HEK293T (cell line): ENCODE measurements around the gene RGPD5.
"Not testable (repeated sequence)": the region's sequence is repeated elsewhere in the genome, so short reads cannot be mapped to it uniquely, and the experiment has no call there.

Experiments used
- CTCF ChIA-PET: fragments of 350-600 bp; formaldehyde crosslinking; extraction: SDS; loops from one replicate; lab custom pipeline; 2021; ENCODE audit warnings: antibody characterized with exemption, inconsistent platforms; lab: Yijun Ruan, JAX
- POLR2A ChIA-PET: fragments of 350-600 bp; formaldehyde crosslinking; extraction: SDS; loops from one replicate; lab custom pipeline; 2020; ENCODE audit warnings: antibody characterized with exemption, inconsistent platforms; lab: Yijun Ruan, JAX
- DNase-seq: peaks from one replicate; pipeline ENCODE4 v3.0.0; 2012; ENCODE audit warnings: mixed read lengths; ENCODE audit errors: extremely low spot score

The RGPD5 gene

DNA sequence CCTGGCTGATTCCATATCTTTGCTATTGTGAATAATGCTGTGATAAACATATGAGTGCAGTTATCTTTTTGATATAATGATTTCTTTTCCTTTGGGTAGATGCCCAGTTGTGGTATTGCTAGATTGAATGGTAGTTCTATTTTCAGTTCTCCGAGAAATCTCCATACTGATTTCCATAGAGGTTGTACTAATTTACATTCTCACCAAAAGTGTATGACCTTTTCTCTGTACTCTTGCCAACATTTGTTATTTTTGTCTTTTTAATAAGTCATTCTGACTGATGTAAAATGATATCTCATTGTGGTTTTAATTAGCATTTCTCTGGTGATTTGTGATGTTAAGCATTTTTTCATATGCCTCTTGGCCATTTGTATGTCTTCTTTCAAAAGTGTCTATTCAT, 88.0 kb downstream of the RGPD5 start:
- POLR2A ChIA-PET, CTCF ChIA-PET: not testable (repeated sequence)

GRCh38 chr2:109888414-109888813, 94.3 kb downstream of the RGPD5 start:
- CTCF ChIA-PET, POLR2A ChIA-PET, DNase-seq: not testable (repeated sequence)

More for the DNA sequence above, 88.0 kb downstream of the RGPD5 start:
- DNase-seq = not testable (repeated sequence)

GRCh38 chr2:109889909-109890308, 95.8 kb downstream of the RGPD5 start:
- DNase-seq, CTCF ChIA-PET, POLR2A ChIA-PET: not testable (repeated sequence)

- POLR2A ChIA-PET, CTCF ChIA-PET, DNase-seq: not testable (repeated sequence)
These were observed 96.9 kb downstream of the RGPD5 start for GRCh38 chr2:109891024-109891423.

- CTCF ChIA-PET, POLR2A ChIA-PET, DNase-seq: not testable (repeated sequence)
These were observed 99.6 kb downstream of the RGPD5 start for GRCh38 chr2:109893736-109894135.

- CTCF ChIA-PET, POLR2A ChIA-PET, DNase-seq: not testable (repeated sequence)
These were observed 100.0 kb downstream of the RGPD5 start for GRCh38 chr2:109894141-109894540.

DNA sequence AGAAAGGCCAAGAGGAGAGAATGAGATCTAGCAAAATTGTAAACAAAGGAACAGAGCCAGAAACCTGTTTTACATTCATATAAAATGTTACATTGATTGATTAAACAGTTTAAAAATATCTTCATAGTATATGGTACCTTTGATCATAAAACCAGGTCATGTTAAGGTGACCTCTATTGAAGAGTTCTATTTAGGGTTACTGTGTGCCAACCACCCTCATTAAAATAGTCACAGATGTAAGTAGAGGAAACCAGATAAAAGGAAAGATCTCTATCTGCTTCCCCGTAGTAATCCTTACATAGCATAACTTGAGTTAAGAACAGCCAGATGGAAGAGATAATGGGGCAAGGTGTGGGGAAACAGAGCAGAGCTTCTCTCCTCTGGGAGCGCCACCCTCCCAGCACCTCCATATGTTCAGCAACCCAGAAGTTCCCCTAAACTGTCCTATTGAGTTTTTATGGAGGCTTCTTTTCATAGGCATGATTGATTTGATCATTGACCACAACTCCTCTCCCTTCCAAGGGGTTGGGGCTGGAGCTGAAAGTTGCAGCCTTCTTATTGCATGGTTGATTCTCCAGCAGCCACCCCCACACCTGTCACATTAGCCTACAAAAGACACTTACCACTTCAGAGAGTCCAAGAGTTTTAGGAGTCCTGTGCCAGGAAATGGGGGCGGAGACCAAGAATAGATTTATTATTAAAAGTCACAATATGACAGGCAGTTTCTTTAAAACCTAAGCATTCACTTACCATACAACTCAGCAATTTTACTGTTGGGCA, 101.2 kb downstream of the RGPD5 start:
- CTCF ChIA-PET, POLR2A ChIA-PET: not testable (repeated sequence)

DNA sequence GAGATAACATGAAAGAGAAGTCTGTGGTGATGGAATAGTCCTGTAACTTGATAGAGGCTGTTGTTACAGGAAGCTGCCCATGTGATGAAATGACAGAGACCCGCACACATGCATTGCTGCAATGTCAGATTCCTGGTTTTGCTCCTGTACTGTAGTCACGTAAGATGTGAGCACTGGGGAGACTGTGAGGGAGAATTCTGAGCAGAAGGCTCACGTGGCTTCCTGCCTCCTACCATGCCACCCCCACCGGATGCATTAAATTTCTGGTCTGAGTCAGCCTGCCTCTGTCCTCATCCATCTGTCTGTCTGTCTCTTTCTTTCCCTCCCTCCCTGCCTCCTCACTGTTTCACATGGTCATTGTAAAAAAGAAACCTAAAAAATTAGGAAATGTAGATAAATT, 102.1 kb downstream of the RGPD5 start:
- POLR2A ChIA-PET, DNase-seq, CTCF ChIA-PET: not testable (repeated sequence)

More for the DNA sequence above, 101.2 kb downstream of the RGPD5 start:
- DNase-seq = not testable (repeated sequence)

DNA sequence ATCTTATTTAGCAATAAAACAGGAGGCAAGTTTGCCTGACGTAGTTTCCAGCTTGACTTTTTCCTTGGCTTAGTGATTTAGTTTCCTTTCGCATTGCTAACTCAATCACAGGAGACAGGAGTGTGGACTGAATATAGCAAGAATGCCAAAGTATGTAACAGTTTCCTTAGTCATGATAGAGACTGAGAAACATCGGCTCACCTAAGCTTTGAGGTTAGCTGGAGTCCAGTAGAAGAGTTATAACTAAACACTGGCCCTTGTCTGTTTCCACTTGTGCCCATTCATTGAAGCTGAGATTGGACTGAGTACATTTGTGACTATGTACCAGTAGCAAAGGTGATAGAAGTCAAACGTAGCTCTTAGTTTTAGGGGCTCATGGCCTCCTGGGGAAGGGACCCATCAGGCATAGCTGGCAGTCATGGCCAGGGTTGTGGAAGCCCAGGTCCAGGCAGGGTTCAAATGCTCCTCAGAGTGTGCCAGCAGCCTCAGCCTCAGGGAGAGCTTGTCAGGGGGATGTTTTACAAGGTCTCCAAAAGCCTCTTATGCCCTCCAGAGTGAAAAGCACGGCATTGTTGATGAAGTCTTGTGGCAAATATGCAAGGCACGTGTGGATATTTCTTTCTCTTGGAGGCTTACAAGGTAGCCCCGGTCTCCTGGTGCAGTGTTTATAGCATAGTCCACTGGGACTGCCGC, 103.8 kb downstream of the RGPD5 start:
- CTCF ChIA-PET, DNase-seq, POLR2A ChIA-PET: not testable (repeated sequence)

DNA sequence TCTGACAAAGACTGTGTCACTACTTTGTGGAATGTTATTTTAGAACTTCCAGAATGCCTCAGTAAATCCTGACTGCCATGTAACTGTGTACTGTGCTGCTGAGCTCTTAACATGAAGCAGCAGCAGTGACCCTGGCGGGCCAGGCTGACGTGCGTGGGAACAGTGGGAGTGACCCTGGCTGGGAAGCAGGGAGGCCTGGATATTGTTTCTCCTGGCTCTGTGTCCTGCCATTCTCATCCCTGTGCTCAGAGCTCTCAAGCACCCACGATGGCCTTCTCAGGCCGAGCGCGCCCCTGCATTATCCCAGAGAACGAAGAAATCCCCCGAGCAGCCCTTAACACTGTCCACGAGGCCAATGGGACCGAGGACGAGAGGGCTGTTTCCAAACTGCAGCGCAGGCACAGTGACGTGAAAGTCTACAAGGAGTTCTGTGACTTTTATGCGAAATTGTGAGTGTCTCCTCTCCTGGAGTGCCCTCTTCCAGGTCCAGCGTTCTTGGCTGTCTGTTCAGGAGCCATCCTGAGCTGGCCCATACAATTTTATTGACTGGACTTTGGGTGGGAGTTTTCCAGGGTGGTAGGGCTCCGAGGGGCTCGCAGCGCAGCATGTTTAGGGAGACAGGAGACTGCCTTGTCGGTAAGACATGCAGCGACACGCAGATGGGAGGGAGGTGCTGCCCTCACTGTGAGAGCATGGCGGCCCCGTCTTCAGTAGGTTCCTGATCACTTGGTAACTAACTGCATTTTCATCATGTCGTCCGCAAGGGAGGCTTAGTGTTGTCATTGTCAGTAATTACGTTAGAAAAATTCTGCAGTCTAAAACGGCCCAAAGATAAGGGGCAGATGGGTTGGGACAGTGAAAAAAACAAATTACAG, 104.6 kb downstream of the RGPD5 start, which contains the start of gene LIMS3:
Gene LIMS3, plus strand, starts transcription at position 227 of the 875 bp plus-strand sequence. Its CDS starts 41 bp downstream, at position 268.
- DNase-seq, CTCF ChIA-PET, POLR2A ChIA-PET: not testable (repeated sequence)

DNA sequence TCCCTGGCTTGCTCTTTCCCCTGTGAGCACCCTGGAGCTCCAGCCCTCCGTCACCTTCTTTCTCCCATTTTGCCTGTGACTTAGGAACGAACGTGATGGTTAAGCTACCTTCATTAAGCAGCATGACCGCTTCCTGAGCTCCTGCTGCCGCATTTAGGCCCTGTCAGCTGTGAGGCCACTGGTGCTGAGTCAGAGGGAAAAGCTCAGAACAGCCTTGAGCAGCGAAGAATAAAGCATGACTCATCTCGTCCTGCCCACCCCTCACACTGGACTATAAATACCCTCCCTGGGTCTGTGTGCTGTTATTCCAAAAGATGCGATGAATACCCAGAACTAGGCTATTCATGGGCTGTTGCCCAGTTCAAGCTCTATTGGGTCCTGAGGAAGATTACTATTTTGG, 111.7 kb downstream of the RGPD5 start:
- POLR2A ChIA-PET, DNase-seq, CTCF ChIA-PET: not testable (repeated sequence)
